Measurements from ENCODE around the gene CLDN5.

The CLDN5 gene

GRCh38 chr22:19497245-19497644, 27.0 kb downstream of the CLDN5 start:
- Histone ChIP-seq H3K36me3 (peaks cover 51% of the 10 kb centered on the region), H3K4me1 (ENCODE audit: control insufficient read depth in 1 of 2, insufficient read depth in 1 of 2, low read depth in 1 of 2, low read length in 1 of 2) (no peaks in the 10 kb centered on the region), H3K27ac (no peak overlapping the region), H3K9me3 (no peaks in the 10 kb centered on the region), H3K27me3 (no peaks in the 10 kb centered on the region), H3K4me3 (ENCODE audit: low read depth in 1 of 2, low read length in 1 of 2) (no peak overlapping the region)
- no peak for TF ChIP-seq CTCF (IDR thresholded peaks at IDR 0.05)

- no peak overlapping the region for H3K27ac ChIP-seq
- H3K36me3 ChIP-seq: peaks cover 51% of the 10 kb centered on the region
- no peak for TF ChIP-seq CTCF (IDR thresholded peaks at IDR 0.05)
- H3K4me1 ChIP-seq (ENCODE audit: control insufficient read depth in 1 of 2, insufficient read depth in 1 of 2, low read depth in 1 of 2, low read length in 1 of 2): no peaks in the 10 kb centered on the region
- no peaks in the 10 kb centered on the region for H3K27me3 ChIP-seq
- no peak overlapping the region for H3K4me3 ChIP-seq (ENCODE audit: low read depth in 1 of 2, low read length in 1 of 2)
- no peaks in the 10 kb centered on the region for H3K9me3 ChIP-seq
Measured at GRCh38 chr22:19496324-19496630, 27.9 kb downstream of the CLDN5 start.

- H3K27me3 ChIP-seq: no peaks in the 10 kb centered on the region
- TF ChIP-seq CTCF (IDR thresholded peaks at IDR 0.05): no peak
- peaks cover 49% of the 10 kb centered on the region for H3K36me3 ChIP-seq
- H3K4me3 ChIP-seq (ENCODE audit: low read depth in 1 of 2, low read length in 1 of 2): no peak overlapping the region
- H3K4me1 ChIP-seq (ENCODE audit: control insufficient read depth in 1 of 2, insufficient read depth in 1 of 2, low read depth in 1 of 2, low read length in 1 of 2): no peaks in the 10 kb centered on the region
- H3K27ac ChIP-seq: no peak overlapping the region
- no peaks in the 10 kb centered on the region for H3K9me3 ChIP-seq
Measured at GRCh38 chr22:19495562-19496323, 28.5 kb downstream of the CLDN5 start.

- Histone ChIP-seq H3K4me3 (ENCODE audit: low read depth in 1 of 2, low read length in 1 of 2) (no peak overlapping the region), H3K4me1 (ENCODE audit: control insufficient read depth in 1 of 2, insufficient read depth in 1 of 2, low read depth in 1 of 2, low read length in 1 of 2) (no peaks in the 10 kb centered on the region), H3K27me3 (no peaks in the 10 kb centered on the region), H3K27ac (no peak overlapping the region), H3K36me3 (peaks cover 44% of the 10 kb centered on the region), H3K9me3 (no peaks in the 10 kb centered on the region)
- no peak for TF ChIP-seq CTCF (IDR thresholded peaks at IDR 0.05)
Measured at GRCh38 chr22:19494676-19495173, 29.5 kb downstream of the CLDN5 start.

- no peak for TF ChIP-seq CTCF (IDR thresholded peaks at IDR 0.05)
- H3K9me3 ChIP-seq: no peaks in the 10 kb centered on the region
- no peak overlapping the region for H3K4me3 ChIP-seq (ENCODE audit: low read depth in 1 of 2, low read length in 1 of 2)
- no peak overlapping the region for H3K27ac ChIP-seq
- peaks cover 39% of the 10 kb centered on the region for H3K36me3 ChIP-seq
- no peaks in the 10 kb centered on the region for H3K27me3 ChIP-seq
- H3K4me1 ChIP-seq (ENCODE audit: control insufficient read depth in 1 of 2, insufficient read depth in 1 of 2, low read depth in 1 of 2, low read length in 1 of 2): no peaks in the 10 kb centered on the region
Measured at GRCh38 chr22:19494001-19494560, 30.1 kb downstream of the CLDN5 start.

All from neutrophil (primary cell).